Osteocyte (in vitro differentiated cells): Measurements from ENCODE around the gene ADO. TPM values are rescaled to one million over a fixed set of nuclear protein-coding genes. Genes with fewer than 3 reads are reported as not detected.

ENCODE experiments used
- DNase-seq: peaks from one replicate; pipeline ENCODE4 v3.0.0; 2021; ENCODE audit warnings: mixed read lengths; ENCODE audit not compliant: unreplicated experiment; ENCODE audit errors: extremely low spot score
- H3K27ac Mint-ChIP-seq: one replicate; pipeline ENCODE4 v1.8.0; 2021; ENCODE audit warnings: mild to moderate bottlenecking, mixed read lengths; ENCODE audit not compliant: unreplicated experiment
- H3K27me3 Mint-ChIP-seq: one replicate; pipeline ENCODE4 v1.8.0; 2021; ENCODE audit warnings: mixed read lengths; ENCODE audit not compliant: unreplicated experiment
- H3K36me3 Mint-ChIP-seq: one replicate; pipeline ENCODE4 v1.8.0; 2021; ENCODE audit warnings: mixed read lengths; ENCODE audit not compliant: unreplicated experiment
- H3K4me1 Mint-ChIP-seq: one replicate; pipeline ENCODE4 v1.8.0; 2021; ENCODE audit warnings: mixed read lengths; ENCODE audit not compliant: unreplicated experiment
- H3K4me3 Mint-ChIP-seq: one replicate; pipeline ENCODE4 v1.8.0; 2021; ENCODE audit warnings: mild to moderate bottlenecking, moderate library complexity, mixed read lengths; ENCODE audit not compliant: unreplicated experiment
- H3K9me3 Mint-ChIP-seq: one replicate; pipeline ENCODE4 v1.8.0; 2021; ENCODE audit warnings: mixed read lengths; ENCODE audit not compliant: unreplicated experiment
- total RNA-seq: library from RNA; stranded (reverse); gene quantifications from 2 replicates; pipeline ENCODE4 v1.2.1, GENCODE V29; 2021
- TF ChIP-seq, protein P1 (sequence below): fragments of 200-600 bp; sonication (generic); IDR thresholded peaks from 2 replicates; pipeline ENCODE4 v1.5.0; 2021; ENCODE audit warnings: antibody characterized with exemption, mild to moderate bottlenecking, moderate library complexity

Gene ADO
- total RNA-seq, 1 donor from 2014 or later: 17.5 TPM

DNA sequence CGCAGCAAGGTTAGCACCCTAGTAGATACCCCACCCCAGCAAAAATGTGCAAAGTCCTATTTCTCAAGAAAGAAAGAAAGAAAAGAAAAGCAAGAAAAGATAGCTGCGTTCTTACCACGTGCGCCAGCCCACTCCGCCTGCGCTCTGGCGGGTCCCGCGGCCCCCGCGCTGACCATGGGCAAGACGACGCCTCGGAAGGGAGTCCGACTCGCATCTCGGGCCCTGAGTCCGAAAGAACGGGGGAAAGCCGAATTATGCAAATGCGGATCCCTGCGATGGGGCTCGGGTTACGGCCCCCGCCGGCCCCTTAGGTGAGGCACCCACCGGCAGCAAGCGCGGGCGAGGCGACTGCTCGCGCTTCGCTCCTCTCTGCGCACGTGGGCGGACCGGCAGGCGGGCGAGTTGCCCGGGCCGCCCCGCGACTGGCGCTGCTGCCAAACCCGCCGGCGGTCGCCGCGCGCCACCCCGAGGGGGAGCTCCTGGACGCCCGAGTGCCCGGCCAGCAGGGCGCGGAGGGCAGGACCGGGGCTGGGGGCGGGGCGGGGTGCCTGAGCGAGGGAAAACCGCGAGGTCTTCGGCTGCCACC lies 14.0 kb downstream of the ADO start:
- no peak overlapping the region for H3K27ac Mint-ChIP-seq
- H3K9me3 Mint-ChIP-seq: no peaks in the 10 kb centered on the region
- TF ChIP-seq, protein P1, sequence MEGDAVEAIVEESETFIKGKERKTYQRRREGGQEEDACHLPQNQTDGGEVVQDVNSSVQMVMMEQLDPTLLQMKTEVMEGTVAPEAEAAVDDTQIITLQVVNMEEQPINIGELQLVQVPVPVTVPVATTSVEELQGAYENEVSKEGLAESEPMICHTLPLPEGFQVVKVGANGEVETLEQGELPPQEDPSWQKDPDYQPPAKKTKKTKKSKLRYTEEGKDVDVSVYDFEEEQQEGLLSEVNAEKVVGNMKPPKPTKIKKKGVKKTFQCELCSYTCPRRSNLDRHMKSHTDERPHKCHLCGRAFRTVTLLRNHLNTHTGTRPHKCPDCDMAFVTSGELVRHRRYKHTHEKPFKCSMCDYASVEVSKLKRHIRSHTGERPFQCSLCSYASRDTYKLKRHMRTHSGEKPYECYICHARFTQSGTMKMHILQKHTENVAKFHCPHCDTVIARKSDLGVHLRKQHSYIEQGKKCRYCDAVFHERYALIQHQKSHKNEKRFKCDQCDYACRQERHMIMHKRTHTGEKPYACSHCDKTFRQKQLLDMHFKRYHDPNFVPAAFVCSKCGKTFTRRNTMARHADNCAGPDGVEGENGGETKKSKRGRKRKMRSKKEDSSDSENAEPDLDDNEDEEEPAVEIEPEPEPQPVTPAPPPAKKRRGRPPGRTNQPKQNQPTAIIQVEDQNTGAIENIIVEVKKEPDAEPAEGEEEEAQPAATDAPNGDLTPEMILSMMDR: peak; percentile 20
- DNase-seq: no peak
- peak overlapping the region; percentile 82 for H3K4me3 Mint-ChIP-seq
- peaks cover 54% of the 10 kb centered on the region for H3K27me3 Mint-ChIP-seq
- peaks cover 28% of the 10 kb centered on the region for H3K4me1 Mint-ChIP-seq
- H3K36me3 Mint-ChIP-seq: no peaks in the 10 kb centered on the region

DNA sequence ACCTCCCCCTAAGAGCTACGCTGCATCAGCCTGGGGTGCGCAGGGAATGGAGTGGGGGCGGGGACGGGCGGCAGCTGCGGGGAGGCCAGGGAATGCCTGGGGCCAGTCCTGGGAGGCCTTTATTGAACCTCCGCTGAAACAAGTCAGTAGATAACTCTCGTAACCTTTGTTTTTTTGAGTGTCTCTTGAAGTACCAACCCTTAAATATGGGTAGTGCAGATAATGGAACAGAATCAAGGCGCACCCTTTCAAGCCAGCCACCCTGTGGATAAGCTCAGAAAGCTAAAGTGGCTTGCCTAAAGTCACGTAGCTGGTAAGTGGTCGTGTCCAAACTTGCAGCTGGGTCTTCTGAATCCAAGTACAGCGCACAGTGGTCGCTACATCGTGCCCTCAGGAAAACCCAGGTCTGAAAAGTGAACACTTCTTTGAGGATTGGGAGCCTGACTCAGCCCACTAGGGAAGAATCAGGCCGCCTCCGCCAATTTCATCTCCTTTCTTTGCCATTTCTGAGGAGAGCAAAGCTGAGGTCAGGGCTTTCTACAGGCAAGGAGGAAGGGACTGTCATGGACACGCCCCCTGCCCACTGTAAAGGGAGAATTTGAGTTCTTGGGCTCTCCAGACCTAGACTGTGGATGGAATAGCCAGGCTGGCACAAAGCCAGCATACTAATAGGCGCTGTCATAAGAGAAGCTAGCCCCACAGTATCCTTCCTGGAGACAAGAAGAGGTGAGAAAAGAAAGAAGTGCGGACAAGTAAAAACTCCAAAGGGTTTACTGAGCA lies 14.8 kb downstream of the ADO start:
- H3K4me3 Mint-ChIP-seq: no peak overlapping the region
- no peaks in the 10 kb centered on the region for H3K9me3 Mint-ChIP-seq
- DNase-seq: no peak
- TF ChIP-seq, protein P1: no peak
- peaks cover 28% of the 10 kb centered on the region for H3K4me1 Mint-ChIP-seq
- H3K36me3 Mint-ChIP-seq: no peaks in the 10 kb centered on the region
- no peak overlapping the region for H3K27ac Mint-ChIP-seq
- peaks cover 55% of the 10 kb centered on the region for H3K27me3 Mint-ChIP-seq

DNA sequence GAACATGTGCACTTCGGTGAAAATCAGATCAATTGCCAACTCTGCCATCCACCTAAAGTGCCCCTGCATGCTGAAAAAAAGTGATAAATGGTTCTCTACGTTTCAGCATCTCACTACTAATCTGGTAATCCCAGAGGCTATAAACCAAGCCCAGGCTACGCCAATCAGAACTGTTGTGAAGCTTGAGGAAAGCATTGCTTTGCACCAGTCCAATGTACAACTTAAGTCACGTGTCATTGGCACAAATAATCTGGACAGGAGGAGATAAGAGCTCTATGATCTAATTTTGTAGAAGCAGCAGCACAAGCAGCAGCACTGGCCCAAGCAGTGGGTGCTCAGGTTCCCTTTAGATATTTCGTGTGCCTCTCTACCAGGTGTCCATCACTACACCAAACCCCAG lies 16.1 kb downstream of the ADO start:
- Mint-ChIP-seq H3K36me3 (no peaks in the 10 kb centered on the region), H3K27me3 (peaks cover 45% of the 10 kb centered on the region), H3K27ac (no peak overlapping the region), H3K9me3 (no peaks in the 10 kb centered on the region), H3K4me1 (peaks cover 20% of the 10 kb centered on the region), H3K4me3 (no peak overlapping the region)
- TF ChIP-seq, protein P1: no peak
- DNase-seq: no peak

DNA sequence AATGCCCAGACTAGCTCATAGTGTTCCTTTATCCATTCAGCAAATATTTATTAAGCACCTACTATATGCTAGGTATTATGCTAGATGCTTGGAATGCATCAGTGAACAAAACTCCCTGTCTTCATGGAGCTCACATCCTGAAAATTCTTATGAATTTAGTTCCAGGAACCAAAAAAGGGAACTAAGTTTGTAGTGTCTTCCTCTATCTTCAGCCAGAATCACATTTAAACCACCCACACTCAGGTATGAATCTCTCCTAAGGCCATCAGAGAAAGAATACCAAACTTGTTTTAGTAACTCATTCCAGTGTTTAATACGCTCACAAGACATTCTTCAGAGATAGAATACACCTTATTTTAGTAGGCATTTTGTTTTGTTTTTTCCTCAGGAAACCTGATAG lies 21.8 kb downstream of the ADO start:
- Mint-ChIP-seq H3K27me3 (peaks cover 19% of the 10 kb centered on the region), H3K4me3 (no peak overlapping the region), H3K27ac (no peak overlapping the region), H3K36me3 (no peaks in the 10 kb centered on the region), H3K4me1 (peaks cover 4% of the 10 kb centered on the region), H3K9me3 (no peaks in the 10 kb centered on the region)
- DNase-seq: no peak
- TF ChIP-seq, protein P1: no peak

DNA sequence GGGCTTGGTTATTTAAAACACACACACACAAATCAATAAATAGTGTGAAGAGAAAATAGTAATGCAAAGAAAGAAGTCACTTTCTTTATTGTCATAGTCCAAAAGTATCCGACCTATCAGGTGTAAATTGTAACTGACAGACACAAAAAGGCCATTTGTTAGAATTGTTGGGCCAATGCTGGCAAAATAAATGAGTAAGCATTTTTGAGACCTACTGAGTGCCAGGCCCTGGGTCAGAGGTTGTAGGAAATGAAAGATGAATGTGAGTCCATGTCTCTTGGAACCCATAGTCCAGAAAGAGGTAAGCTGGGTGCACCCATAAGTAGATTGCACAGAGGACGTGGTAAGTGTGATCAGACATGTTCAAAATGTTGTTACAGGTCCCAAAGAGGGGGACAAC lies 25.1 kb downstream of the ADO start:
- no peak overlapping the region for H3K27ac Mint-ChIP-seq
- DNase-seq: no peak
- H3K27me3 Mint-ChIP-seq: peaks cover 9% of the 10 kb centered on the region
- peaks cover 5% of the 10 kb centered on the region for H3K9me3 Mint-ChIP-seq
- H3K4me3 Mint-ChIP-seq: no peak overlapping the region
- TF ChIP-seq, protein P1: no peak
- peaks cover 8% of the 10 kb centered on the region for H3K4me1 Mint-ChIP-seq
- no peaks in the 10 kb centered on the region for H3K36me3 Mint-ChIP-seq
